HG02588 (cell line): ENCODE measurements around the gene CD53.
"Not testable (repeated sequence)": the region's sequence is repeated elsewhere in the genome, so short reads cannot be mapped to it uniquely, and the experiment has no call there.

ENCODE experiments used
- ATAC-seq: cut with Tn5 transposase; IDR thresholded peaks from one replicate; pipeline ENCODE4 v1.9.1; 2021; ENCODE audit warnings: mild to moderate bottlenecking, moderate library complexity; ENCODE audit not compliant: unreplicated experiment

The CD53 gene, protein sequence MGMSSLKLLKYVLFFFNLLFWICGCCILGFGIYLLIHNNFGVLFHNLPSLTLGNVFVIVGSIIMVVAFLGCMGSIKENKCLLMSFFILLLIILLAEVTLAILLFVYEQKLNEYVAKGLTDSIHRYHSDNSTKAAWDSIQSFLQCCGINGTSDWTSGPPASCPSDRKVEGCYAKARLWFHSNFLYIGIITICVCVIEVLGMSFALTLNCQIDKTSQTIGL

DNA sequence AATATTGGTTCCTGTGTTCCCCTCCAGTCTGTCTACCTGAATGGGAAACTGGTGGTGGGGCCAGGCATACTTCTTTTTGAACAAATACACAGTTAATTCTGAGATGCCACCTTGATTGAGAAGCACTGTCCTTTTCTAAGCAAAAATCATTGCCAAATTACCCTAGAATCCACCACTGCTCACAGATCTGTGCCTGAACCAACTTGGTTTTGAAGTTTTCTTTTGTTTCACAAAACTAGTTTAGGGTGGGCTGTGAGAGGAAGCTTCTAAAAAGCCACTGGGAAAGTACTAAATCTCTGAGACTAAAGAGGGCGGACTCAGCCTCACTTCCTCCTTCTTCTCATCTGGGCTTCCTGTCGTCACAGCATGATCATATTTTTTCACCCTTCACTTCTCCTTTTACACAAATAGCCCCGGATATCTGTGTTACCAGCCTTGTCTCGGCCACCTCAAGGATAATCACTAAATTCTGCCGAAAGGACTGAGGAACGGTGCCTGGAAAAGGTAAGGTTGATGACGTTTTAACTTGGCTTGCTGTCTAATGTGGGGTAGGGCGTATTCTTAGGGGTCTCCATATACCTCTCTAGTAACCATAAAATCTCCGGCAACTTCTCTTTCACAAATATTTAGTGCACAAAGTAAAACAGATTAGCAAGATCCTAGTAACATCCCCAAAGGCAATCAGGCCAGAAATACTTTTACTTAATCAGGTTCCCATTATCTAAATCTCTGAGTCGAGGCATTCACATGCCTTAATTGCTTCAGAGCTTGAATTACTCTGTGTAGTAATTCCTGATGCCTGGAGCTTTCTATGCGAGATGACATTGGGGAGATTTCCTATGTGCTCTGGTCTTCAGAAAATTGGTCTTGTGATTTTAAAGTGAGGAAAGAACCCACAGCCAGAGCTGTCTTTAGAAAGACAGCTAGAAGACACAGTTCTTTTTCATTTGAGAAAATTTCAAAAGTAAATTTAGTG lies at the start of gene CD53:
Gene CD53, plus strand, starts transcription at position 404 of the 976 bp plus-strand sequence. CDS start 18,261 bp downstream, outside the sequence.
- ATAC-seq: peak; percentile 47

DNA sequence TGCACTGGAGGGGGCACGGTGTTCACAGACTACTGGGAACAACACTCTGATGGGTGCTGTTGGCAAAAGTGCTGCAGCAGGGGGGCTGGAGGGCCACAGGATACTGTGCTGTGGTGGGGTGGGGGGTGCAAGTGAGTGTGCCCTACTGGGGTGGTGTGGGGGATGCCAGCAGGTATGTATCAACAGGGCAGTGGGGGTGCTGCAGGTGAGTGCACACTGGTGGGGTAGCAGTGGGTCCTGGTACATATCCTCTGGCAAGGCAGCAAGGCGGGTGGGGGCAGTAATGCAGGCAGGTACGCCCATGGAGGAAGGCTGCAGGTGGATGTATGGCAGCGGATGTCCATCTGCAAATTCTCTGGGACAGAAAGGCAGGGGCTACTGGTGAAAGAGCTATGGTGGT lies 48.8 kb upstream of the CD53 start:
- no peak for ATAC-seq

DNA sequence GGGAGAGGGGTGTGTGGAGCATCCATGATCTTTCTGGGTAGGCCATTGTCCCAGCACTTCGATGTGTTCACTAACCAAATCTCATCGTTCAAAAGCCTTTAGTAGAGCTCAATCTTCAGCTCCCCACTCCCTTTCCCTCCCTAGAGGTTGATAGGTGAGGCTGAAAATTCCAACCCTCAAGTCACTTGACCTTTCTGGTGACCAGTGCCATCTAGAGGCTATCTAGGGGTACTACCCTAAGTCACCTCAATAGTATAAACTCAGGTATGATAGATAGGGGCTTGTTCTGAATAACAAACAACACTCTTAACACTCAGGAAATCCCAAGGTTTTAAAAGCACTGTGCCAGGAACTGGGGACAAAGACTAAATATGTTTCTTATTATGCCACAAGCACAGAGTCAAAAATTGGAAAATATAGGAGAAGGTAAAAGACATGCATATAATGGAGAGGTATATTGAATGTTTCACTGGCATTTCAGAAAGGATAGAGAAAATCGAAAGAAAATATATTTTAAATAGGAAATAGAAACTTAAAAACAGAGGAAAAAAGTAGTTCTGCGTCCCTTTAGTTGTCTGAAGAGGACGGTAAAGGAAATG lies 42.9 kb upstream of the CD53 start:
- no peak for ATAC-seq

DNA sequence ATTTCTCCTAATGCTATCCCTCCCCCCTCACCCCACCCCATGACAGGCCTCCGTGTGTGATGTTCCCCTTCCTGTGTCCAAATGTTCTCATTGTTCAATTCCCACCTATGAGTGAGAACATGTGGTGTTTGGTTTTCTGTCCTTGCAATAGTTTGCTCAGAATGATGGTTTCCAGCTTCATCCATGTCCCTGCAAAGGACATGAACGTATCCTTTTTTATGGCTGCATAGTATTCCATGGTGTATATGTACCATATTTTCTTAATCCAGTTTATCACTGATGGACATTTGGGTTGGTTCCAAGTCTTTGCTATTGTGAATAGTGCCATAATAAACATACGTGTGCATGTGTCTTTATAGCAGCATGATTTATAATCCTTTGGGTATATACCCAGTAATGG lies 39.2 kb upstream of the CD53 start:
- ATAC-seq: not testable (repeated sequence)

DNA sequence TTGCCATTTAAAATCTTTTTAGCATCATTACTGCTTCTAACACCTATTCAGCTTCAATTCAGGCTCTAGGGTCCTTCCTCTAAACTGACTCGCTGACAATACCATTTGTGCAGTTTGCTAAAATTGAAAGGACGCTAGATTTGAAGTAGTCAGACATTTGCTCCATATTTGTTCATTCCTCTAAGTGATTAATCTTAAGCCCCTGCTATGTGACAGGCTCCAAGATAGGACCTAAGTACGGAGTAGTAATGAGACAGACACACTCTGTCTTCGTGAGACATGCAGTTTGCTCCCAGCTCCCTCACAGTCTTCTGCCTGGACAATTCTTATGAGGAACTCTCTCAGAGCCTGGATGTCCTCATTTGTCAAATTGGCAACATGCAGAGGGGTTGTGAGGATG lies 26.1 kb upstream of the CD53 start:
- no peak for ATAC-seq

DNA sequence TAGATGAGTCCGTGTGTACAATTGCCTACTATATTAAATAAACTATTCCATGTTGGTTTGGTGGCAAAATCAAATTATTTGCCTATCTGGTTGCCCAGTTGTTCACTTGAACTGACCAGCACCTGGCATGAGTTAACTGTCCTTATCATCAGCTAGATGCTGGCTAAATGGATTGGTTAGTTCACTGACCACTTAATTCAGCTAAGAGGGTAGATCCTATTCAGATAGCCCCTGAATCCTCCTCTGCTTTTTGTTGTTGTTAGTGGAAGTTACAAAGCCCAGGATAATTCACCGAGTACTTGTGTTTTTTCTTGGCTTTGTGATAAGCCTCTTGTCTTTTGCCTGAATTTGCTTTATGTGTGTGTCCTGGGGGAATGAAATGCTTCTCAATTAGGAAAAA lies 22.8 kb upstream of the CD53 start:
- no peak for ATAC-seq

DNA sequence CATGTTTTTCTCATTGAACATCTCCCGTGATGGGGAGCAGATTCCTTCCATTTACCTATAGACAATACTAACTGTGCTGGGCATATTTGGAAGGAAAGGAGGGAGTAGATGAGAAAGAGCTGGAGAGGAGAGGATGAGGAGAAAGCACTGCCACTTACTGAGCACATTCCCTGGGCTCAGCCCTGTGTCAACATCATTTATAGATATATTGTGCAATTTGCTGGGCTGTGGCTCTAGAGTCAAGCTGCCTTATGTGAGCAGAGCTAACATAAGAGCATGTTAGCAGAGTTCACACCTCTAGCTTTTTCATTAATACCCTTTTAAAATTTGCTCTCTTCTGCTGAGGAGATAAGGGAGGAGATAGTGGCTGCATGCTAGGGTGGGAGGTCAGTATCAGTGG lies 22.3 kb upstream of the CD53 start:
- ATAC-seq: no peak

DNA sequence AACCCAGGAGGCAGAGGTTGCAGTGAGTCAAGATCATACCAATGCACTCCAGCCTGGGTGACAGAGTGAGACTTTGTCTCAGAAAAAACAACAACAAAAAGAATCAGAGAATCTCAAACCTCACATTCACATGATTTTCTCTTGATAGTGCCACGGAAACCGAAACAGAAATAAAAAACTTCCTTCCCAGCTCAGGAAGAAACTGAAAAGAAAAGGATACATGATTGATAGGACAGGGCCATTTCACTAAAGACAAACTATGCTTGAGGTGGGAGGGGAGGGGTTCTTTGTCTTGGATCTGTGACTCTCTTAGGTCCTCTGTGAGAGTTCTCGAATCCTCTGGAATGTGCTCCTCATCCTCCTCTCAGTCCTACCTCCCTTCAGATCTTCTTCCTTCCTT lies 19.8 kb upstream of the CD53 start:
- no peak for ATAC-seq

DNA sequence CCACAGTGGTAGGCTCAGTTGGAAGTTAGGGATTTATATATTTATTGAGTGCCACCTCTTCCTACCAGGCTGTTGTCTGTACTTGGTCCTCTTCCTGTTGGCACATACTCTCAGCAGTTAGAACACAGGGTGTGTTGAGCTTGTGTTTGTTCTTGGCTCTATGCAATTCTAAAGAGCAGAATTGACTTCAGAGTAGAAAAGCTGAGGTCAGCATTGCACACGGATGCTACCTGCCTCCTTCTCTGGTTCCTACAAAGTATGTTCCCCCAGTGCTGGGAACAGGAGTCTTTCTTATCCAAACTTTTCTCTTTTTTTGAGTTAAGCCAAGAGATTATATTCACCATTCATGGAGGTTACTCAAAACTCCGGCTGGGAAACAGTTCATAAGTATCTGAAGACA lies 16.5 kb upstream of the CD53 start:
- ATAC-seq: no peak

DNA sequence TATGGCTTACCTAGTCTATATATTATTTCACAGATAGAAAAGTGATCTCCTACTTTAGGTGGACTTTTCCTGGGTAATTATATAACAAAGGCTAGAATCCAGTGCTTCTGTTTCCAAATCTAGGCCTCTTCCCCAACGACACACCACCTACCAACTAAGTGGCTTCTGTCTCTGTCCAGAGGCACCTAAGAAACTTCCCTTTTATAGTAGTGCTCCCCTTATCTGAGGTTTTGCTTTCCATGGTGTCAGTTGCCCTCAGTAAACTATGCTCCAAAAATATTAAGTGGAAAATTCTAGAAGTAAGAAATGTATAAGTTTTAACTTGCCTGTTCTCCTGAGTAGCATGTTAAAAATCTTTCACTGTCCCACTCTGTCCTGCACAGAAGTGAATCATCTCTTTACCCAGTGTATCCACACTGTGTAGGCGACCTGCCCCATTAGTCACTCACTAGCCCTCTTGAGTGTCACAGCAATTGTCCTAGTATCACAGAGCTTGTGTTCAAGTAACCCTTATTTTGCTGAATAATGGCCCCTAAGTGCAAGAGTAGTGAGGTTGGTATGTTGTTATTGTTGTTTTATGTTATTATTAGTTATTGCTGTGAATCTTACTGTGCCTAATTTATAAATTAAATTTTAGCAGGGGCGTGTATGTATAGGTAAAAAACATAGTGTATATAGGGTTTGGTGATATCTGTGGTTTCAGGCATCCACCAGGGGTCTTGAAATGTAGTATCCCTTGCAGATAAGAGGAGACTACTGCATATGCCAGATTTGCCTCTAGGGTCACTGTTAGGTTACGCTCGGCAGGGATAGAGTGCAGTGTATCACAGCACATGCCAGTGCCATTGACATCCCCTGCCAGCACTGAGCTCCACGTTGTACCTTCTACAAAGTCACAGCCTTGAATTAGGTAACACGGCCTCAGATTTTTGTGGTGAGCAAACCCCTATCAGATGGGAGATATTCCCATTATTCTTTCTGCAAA lies 14.7 kb upstream of the CD53 start:
- no peak for ATAC-seq

DNA sequence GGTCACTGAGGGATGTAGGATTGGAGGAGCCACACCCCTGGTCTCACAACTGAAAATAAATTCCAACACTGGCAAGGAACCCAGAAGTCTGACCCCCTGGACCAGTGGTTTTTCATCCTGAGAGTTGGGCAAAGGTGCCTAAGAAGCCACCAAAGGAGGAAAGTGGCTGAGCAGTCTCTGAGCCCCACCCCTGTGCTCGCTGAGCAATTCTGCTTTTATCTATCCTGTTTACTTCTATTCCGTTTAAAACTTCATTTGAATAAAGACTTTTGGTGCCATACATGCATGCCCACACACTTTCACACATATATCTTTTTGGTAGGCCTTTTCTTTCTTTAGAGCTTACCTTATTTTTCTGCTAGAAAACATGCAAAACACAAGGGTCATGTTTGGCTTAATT lies 13.9 kb upstream of the CD53 start:
- no peak for ATAC-seq

DNA sequence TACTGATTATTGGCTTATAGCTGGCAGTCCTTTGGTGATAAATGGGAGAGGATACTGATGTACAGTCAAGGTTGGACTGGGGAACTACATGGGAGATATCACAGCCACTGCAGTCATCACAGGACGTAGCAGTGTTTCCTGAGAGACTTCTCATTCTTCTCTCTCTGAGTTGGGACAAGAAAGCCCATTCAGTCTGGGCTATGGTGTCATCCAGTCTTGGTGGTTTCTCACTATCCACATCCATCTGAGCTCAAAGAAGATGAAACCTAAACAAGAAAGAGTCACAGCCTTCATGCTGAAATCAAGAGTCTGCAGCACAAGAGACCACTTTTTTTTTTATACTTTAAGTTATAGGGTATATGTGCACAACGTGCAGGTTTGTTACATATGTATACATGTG lies 12.8 kb upstream of the CD53 start:
- no peak for ATAC-seq

DNA sequence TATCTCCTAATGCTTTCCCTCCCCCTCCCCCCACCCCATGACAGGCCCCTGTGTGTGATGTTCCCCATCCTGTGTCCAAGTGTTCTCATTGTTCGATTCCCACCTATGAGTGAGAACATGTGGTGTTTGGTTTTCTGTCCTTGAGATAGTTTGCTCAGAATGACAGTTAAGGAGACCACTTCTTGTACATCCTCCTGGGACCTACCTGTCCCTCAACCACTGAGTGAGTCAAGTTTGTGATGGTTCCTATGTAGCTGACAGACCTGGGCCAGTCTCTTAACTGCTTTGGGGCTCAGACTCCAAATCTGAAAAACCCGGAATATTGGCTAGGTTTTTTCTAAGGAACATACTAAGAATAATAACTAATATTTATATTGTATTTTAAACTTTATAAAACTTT lies 12.3 kb upstream of the CD53 start:
- not testable (repeated sequence) for ATAC-seq

DNA sequence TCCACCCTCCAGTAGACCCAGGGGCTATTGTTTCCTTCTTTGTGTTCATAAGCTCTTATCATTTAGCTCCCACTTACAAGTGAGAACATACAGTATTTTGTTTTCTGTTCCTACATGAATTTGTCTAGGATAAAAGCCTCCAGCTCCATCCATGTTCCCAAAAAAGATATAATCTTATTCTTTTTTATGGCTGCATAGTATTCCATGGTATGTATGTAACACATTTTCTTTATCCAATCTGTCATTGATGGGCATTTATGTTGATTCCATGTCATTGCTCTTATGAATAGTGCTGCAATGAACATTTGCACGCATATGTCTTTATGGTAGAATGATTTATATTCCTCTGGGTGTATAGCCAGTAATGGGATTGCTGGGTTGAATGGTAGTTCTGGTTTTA lies 11.0 kb upstream of the CD53 start:
- ATAC-seq: not testable (repeated sequence)

DNA sequence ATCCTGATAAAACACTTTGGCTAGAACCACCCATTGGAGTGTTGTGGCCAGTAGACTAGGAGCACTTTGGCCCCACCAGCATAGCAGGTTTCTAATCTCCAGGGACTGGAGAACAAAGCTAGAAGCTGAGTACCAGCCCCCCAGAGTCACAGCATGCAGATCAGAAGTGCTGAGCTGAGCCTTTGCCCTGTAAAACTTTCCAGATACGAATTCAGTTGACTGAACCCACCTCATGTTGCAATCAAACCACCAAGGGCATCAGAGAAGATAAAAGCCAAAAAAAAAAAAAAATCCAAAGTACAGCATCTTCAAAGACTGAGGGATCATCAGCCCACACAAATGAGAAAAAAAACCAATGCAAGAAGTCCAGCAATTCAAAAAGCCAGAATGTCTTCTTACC lies 8.7 kb upstream of the CD53 start:
- no peak for ATAC-seq

DNA sequence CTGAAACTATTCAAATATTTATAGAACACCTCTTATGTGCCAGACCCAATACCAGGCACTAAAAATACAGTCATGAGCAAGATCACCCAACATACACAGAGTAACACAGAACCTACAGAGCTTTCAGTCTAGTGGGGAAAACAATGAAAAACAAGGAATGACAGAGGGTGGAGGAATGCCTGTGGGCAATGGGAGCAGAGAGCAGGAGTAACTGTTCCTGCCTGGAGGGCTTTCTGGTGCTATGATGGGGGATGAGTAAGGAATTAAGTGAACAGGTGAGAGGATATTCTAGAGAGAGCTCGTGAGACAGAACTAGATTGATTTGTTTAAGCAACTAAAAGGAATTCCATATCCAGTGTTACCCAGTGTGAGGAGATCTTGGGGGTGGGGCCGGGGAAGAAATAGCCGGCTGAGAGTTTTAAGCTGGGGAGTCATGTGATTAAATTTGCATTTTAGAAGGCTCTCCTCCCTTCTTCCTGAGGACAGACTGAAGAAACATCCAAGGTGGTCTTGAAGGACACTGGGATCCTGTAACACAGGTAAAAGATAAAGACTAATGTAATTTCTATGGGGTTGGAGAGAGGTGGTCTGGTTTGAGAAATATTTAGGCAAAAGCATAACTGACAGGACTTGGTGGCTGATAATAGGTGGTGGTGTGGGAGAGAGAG lies 2.1 kb upstream of the CD53 start:
- ATAC-seq: no peak

DNA sequence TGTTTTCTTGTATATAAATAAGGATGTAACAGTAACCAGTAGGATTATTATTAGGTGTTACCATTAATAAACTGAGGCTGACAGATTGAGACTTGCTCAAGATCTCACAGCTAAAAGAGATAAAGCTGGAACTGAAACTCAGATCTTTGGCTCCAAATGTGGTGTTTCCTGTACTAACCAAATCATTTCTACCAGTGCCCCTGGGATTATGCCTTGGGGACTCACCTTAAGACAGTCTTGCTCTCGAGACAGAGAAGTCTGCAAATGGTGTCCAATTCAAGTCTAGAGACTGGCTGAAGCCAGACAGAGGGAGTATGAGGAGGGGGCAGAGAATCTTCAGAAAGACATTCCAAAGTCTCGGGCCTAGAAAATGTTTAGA lies 593 bp upstream of the CD53 start:
- ATAC-seq: no peak

DNA sequence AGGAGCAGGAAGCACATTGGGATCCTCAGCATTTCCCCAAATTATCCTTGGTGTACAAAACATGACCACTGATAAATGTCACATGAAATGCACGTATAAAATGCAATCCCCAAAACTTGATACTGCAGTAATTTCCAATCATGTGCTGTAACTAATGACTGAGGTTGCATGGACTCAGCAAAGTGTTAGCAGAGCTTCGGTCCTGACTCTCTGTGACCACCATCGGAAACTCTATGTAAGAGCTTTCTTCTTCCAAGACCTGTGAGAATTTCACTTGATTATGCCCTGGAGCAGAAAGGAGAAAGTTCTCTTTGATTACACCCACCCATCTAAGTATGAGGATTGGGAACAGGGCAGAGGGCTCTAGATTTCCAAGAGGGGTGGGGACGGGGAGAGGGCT lies 908 bp downstream of the CD53 start:
- ATAC-seq: no peak

DNA sequence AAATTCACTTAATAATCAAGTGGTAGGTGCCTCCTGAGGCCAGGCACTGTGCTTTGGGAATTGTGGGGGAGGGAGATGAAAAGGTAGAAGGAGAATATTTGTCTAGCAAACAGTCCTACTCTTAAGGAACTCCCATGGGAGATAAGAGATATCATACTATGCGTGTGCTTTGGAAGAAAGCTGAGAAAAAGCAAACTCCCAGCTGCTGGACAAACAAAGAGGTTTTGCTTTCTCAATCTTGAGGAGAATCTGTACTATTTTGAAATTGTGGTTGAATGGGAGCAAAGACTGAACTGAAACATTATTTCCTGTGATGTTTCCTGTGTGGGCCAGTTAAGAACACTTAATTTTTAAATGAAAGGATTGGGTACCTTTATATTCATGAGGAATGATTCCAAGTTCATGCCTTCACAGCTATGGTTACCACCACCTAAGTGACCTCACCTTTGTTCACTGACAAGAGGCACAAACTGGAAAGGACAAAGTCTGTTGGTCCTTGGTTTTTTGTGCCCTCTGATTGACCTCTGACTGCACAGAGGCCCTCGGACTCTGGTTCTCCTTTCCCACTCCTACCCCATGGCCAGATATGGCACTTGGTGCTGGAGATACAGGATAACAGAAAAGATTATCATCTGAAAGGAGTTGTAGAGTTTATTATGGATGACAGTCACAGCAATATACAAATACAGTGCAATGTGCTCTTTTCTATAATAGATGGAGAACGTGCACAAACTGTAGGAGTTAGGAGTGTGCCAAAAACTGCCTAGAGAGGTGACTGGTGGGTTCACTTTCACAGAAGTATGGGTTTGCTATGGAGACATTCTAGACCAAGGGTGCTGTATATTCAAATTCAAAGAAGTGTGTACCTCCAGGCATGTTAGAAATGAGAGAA lies 1.6 kb downstream of the CD53 start:
- ATAC-seq: no peak
